ENCODE data around the gene SHROOM2. TPM values are rescaled to one million over a fixed set of nuclear protein-coding genes. Genes with fewer than 3 reads are reported as not detected.
A peak's percentile ranks its signal among the peaks of the same experiment; 100 is the strongest.

The SHROOM2 gene
- total RNA-seq, 1 donor from 2014 or later, result 12.3 TPM

GRCh38 chrX:9865804-9866472 lies 79.7 kb downstream of the SHROOM2 start:
- DNase-seq, result no peak

GRCh38 chrX:9866633-9867032 lies 80.4 kb downstream of the SHROOM2 start:
- no peak for DNase-seq

- DNase-seq, result no peak
These were observed 81.0 kb downstream of the SHROOM2 start for GRCh38 chrX:9867226-9867625.

- DNase-seq, result no peak
These were observed 81.5 kb downstream of the SHROOM2 start for GRCh38 chrX:9867753-9868152.

GRCh38 chrX:9871701-9872268 lies 85.6 kb downstream of the SHROOM2 start:
- no peak for DNase-seq

GRCh38 chrX:9873360-9873759 lies 87.1 kb downstream of the SHROOM2 start:
- DNase-seq, result no peak

GRCh38 chrX:9873952-9874351 lies 87.7 kb downstream of the SHROOM2 start:
- peak; percentile 39 for DNase-seq

GRCh38 chrX:9874483-9874882 lies 88.3 kb downstream of the SHROOM2 start:
- DNase-seq, result no peak

- DNase-seq, result no peak
These were observed 89.6 kb downstream of the SHROOM2 start for GRCh38 chrX:9875801-9876200.

- DNase-seq, result no peak
These were observed 90.0 kb downstream of the SHROOM2 start for GRCh38 chrX:9876201-9876600.

GRCh38 chrX:9878146-9878820 lies 92.1 kb downstream of the SHROOM2 start:
- DNase-seq, result no peak

- DNase-seq, result no peak
These were observed 94.0 kb downstream of the SHROOM2 start for GRCh38 chrX:9880237-9880636.

GRCh38 chrX:9880870-9881269 lies 94.6 kb downstream of the SHROOM2 start:
- no peak for DNase-seq

- no peak for DNase-seq
These were observed 96.6 kb downstream of the SHROOM2 start for GRCh38 chrX:9882669-9883446.

- DNase-seq, result no peak
These were observed 98.0 kb downstream of the SHROOM2 start for GRCh38 chrX:9884031-9884779.

- DNase-seq, result peak; percentile 61
These were observed 98.9 kb downstream of the SHROOM2 start for GRCh38 chrX:9885150-9885549.

- DNase-seq, result no peak
These were observed 101.5 kb downstream of the SHROOM2 start for GRCh38 chrX:9887659-9888297.

GRCh38 chrX:9888953-9889470 lies 102.8 kb downstream of the SHROOM2 start:
- no peak for DNase-seq

- no peak for DNase-seq
These were observed 104.5 kb downstream of the SHROOM2 start for GRCh38 chrX:9890681-9891091.

GRCh38 chrX:9895225-9895912 lies 109.1 kb downstream of the SHROOM2 start:
- no peak for DNase-seq

- no peak for DNase-seq
These were observed 111.5 kb downstream of the SHROOM2 start for GRCh38 chrX:9897761-9898161.

Measured in occipital lobe (tissue), 2 donors.